GM23248 (cell line): ENCODE measurements around the gene DSEL.

Source experiments
- EZH2 ChIP-seq: fragments of 200-600 bp; sonication (generic); IDR thresholded peaks from 2 replicates; pipeline ENCODE4 v1.6.1; 2018; ENCODE audit warnings: antibody characterized with exemption, mild to moderate bottlenecking; ENCODE audit not compliant: insufficient read depth, poor library complexity, severe bottlenecking
- EZH2phosphoT487 ChIP-seq: fragments of 200-600 bp; sonication (generic); IDR thresholded peaks from 2 replicates; pipeline ENCODE4 v1.6.1; 2018; ENCODE audit warnings: antibody characterized with exemption, moderate library complexity, mild to moderate bottlenecking, low read depth; ENCODE audit not compliant: insufficient read depth

DNA sequence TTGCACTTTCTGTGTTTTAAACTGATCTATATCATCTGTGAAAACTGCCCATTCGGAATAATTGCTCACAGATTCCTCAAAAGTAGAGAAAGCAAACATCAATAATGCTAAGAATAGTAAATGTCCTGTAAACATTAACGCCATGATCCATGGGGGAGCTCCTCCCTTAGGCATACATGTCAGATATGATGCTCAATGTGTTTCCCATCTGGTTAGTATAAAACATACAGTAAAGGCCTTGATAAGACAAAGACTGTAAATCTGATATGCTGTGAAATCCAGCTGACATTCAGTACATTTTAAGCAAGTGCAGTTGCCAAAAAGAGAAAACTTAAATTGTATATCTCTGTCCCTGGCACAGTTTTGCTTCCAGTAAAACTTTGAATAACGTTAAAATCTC lies 2.1 kb downstream of the DSEL start:
- TF ChIP-seq EZH2 = no peak
- no peak for TF ChIP-seq EZH2phosphoT487
